Ureter (tissue), 1 donor: ENCODE measurements around the gene GNB1. TPM values are rescaled to one million over a fixed set of nuclear protein-coding genes. Genes with fewer than 3 reads are reported as not detected.
"Not testable (repeated sequence)": the region's sequence is repeated elsewhere in the genome, so short reads cannot be mapped to it uniquely, and the experiment has no call there.

Source experiments
- DNase-seq: peaks from one replicate; pipeline ENCODE4 v3.0.0-alpha.2; 2020; ENCODE audit warnings: low spot score
- total RNA-seq: library from RNA; stranded (reverse); gene quantifications from one replicate; pipeline ENCODE4 v1.2.4, GENCODE V29; 2023
- donor health status: DM: yes; HTN: yes; CAD: no.

The GNB1 gene
- total RNA-seq, 1 donor from 2014 or later, result 304 TPM

DNA sequence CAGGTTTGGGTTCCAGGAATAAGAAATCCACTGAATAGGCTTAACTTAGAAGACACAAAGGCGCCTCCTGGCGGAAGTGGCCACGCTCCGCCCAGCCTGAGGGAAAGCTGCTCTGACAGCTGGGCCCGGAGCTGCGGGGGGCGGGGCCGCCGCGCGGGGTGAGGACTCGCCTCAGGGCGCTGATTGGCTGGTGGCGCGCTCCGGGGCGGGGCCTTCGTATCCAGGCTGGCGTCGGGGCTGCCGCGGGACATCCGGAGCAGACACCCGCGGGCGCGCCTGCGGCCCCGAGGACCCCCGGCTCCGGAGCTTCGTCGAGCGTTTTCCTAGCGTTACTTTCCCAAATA lies 144.3 kb downstream of the GNB1 start:
- not testable (repeated sequence) for DNase-seq

DNA sequence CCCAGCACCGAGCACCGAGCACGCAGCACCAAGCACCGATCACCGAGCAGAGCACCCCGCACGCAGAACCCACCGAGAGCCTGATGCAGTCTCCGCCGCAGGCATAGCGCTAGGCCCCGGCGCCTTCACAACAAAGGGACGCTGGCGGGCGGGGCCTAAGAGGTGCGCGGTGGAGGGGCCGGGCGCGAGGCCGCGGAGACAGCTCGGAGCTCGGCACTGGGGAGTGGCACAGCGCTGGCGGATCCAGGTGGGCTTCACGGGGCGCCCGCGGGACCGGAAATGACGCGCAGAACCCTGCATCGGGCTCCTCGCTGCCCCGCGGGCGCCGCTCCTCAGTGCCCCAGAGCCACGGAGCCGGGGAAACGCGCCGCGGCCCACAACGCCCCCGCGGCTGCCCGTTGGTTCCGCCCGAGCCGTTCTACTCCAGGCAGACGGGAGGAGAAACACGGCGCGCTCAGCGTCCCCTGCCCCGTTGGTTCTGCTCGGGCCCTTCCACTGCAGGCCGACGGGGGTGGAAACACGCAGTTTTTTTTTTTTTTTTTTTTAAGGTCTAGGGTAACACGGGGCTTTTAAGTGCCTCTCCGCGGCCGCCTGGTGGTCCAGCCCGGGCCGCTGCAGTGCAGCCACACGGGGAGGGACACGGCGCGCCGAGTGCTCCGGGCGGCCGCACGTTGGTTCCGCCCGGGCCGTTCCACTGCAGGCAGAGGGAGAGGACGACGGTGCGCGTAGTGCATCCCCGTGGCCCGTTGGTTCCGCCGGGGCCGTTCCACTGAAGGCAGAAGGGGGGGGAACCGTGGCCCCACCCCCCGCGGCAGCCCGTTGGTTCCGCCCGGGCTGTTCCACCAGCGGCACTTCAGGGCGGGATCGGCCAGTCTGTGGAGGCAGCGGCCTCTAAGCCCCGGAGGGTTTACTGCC lies 145.0 kb downstream of the GNB1 start:
- DNase-seq, result peak; percentile 79

DNA sequence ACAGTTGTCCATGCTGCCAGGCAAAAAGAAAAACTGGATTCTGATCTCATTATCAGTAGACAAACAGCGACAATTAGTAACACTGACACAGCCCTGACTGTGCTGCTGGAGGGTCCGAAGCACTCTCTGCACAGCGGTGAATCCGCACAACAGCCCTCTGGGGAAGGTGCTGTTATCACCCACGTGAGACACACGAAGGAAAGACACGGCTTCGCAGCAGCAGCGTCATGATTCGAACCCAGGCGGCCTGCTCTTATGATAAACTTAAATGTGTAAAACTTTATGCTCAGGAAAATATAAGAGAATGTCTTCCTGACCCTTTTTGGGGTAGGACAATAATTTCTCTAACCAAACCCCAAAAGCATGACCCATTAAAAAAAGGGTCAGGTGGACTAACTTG lies 148.4 kb downstream of the GNB1 start:
- DNase-seq, result not testable (repeated sequence)

DNA sequence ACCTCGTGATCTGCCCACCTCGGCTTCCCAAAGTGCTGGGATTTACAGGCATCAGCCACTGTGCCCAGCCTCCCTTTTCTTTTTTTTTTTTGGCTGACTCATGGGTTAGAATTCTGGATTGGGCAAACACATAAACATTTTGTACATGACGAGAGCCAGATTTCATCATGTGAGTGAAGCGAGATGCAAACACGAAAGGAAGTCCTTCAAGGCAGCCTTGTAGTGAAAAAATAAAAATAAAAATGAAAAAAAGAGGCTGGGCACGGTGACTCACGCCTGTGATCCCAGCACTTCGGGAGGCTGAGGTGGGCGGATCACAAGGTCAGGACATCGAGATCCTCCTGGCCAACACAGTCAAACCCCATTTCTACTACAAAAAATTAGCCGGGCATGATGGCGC lies 149.9 kb downstream of the GNB1 start:
- DNase-seq, result not testable (repeated sequence)

DNA sequence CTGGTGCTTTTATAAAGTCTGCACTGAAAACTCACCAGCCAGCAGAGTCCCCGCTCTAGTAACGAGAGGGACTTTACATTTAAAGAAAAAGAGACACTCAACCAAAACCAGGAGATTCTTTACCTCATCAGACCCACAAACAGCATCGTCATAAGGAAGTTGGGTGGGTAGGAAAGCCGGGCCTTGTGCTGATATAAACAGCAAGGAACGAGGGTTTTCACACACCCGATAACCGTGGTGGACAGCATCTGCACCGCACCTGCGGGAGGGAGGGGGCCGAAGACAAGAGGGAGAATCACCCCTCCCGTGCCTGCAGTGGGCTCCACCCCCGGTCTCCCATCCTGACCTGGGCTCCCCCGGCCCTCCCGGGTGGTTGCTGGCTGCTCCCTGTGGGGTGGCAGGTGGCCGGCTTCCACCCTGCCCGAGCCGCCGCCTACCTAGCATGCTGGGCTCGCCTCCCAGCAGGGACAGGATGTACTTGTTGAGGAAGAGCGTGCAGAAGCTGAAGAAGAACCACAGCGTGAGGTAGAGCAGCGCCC lies 152.0 kb downstream of the GNB1 start:
- DNase-seq, result not testable (repeated sequence)

DNA sequence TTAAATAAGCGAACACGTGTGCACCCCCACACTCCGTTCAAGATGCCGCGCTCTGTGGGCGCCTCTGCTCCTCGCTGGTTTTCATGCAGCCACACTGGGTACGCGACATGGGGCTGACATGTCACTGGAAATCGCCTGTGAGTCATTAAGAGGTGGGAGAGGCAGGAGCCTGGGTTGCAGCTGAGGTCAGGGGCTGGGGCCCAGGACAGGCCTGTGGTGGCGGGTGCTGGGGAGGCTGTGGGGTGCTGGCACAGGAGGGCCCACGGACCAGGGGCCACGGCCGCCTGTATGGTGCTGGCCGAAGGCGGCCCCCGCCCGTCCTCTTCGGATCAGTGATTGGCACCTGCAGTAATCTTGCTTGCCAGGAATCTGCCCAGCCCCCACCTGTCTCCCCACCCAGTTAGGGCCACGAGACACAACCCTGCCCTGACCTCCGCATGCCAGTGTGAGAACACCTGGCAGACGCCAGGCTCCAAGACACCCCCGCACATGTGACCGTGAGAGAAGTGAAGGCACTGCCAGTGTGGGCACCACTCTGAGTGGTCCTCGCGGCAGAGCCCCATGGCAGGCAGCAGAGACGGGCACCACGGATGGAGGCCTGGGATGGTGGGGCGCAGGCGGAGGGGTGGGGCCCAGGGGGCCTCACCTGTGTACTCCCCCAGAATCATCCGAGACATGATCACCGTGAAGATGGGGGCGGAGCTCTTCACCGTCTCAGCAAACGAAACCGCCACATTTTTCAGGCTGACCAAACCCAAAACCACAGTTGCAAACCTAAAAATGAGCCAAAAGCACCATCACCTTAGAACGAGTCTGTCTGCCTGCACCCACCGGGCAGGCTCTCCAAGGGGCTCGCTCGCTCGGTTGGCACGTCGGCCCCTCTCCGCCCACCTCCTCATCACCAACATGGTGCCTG lies 153.0 kb downstream of the GNB1 start:
- DNase-seq, result not testable (repeated sequence)

Other genes starting within 250 kb of the GNB1 start
- gene CDK11B, start 232.1 kb downstream of the GNB1 start, total RNA-seq, result 20.2 TPM
- gene SLC35E2B, start 198.3 kb downstream of the GNB1 start, total RNA-seq, result 42.8 TPM
- 34.0 TPM for gene CDK11A, start 166.7 kb downstream of the GNB1 start, total RNA-seq
- gene NADK, start 112.6 kb downstream of the GNB1 start, total RNA-seq, result 80.3 TPM
- 0.29 TPM for gene CALML6, start 24.2 kb upstream of the GNB1 start, total RNA-seq
- gene TMEM52, start 28.2 kb upstream of the GNB1 start, total RNA-seq, result not detected
- gene CFAP74, start 112.7 kb upstream of the GNB1 start, total RNA-seq, result 0.83 TPM
- 1.2 TPM for gene GABRD, start 128.3 kb upstream of the GNB1 start, total RNA-seq
- 41.6 TPM for gene PRKCZ, start 159.3 kb upstream of the GNB1 start, total RNA-seq